NCI-H1417 (cell line): ENCODE data around the gene APOBEC3F.

Experiments
- DNase-seq, 3 experiments: peaks; one replicate each; lab custom pipeline; 2025; lab: John Stamatoyannopoulos, UW

Gene APOBEC3F

DNA sequence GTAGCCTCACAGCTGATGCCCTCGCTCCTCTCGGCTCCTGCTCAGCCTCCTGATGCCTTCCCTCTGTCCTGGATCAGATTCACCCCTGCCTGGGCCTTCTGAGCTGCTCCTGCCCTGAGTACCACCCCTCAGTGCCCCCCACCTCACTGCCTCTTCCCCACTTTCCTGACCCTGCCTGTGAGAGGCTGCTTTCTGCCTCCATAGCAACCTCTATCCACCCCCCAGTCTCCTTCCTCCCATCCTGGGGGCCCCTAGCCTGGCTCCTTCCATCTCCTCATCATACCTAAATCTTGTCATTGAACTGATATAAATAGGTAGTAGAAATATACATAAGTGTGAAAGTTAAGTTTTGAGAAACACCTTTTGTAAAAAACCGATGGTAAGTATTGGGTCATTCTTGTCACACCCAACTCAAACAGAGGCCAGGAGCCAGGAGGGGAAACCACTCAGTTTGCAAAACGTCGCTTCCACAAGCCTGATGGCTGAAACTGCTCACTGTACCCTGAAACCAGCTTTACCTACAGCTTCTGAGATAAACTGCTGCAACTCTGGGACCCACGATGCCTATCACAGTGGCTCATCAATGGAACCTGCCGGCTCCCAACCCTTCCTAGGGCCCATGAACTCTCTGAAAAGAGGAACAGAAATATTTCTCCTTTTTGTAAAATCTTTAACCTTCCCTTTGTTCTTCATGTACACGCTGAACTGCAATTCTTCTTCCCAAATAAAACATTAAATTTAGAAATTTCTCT lies 51.6 kb downstream of the APOBEC3F start:
- no peak for DNase-seq

DNA sequence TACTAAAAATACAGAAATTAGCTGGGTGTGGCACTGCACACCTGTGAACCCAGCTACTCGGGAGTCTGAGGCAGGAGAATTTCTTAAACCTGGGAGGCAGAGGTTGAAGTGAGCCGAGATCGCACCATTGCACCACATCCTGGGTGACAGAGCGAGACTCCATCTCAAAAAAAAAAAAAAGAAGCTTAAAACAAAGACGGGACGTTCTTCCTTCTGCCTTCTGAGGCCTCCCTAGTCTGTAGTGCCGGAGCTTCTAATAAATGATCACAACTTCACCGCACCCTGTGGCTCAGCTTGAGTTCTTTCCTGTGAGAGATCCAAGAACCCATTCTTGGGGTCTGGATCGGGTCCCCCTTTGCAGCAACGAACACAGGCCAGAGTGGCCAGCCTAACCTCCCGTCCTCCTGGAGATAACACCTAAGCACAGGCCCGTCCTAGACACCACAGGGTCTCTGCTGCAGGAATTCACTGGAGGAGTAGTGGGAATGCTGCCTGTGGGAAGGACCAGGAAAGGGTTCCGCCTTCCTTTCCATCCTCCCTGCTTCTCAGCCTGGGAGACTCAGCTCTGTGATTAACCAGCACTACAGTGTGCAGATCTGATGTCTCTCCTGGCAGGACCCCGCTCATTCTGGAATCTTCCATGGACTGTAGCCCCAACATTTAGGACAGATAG lies 54.2 kb downstream of the APOBEC3F start:
- no peak for DNase-seq

DNA sequence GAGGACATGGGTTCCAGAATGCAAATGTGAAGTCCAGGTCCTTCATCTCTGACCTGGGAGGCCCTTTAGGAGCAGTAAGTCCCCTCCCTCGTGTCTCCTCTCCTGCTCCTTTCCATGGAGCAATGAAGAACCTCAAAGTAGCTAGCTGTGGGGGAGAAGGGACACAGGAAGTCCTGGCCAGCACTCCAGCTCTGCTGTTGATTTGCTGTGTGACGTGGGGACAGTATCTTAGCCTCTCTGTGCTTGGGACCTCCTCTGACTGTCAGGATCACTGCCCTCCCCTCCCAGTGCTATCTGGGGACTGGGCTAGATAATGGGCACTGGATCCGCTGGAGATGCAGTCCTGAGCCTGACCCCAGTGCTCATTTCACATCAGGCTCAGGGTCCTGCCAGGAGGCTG lies 55.3 kb downstream of the APOBEC3F start:
- no peak for DNase-seq

DNA sequence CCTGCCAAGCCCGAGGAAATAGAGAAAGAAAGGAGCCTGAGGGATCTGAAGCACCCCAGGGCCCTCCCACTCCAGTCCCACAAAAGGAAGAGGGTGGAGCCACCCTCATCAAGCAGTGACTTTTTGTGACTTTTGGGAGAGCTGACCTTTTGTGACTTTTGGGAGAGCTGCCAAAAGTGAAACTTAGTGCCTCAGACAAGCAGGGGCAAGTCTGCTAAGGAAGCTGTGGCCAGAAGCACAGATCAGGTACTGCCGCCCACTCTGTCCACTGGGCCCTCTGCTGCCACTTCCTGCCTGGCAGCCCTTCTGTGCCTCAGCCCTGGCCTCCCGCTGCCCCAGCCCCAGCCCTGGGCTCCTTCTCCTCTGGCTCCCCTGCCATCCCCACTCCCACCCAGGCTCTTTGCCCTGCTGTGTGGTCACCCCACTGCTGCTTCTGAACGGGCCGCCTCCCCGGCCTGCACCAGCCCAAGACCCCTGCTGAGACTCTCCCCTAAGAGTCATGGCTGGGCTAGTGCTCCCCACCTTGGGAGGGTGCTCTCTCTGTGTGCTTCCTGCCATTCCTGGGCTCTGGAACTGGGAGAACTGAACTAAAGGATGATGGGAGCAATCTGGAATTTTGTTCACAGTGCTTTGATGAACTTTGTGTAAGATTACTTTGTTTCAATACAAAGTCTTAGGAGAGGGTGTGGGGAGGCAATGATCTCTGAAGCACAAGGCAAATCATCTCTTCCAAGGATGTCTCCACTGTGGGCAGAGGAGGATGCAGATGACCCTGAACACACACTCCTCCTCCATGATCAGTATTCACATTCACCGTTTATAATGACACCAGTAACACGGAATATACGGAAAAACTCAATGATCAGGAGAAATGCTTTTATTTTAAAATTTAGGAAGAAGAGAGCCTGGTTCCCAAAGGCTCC lies 56.7 kb downstream of the APOBEC3F start, which contains the start of gene APOBEC3H:
Gene APOBEC3H (plus strand): TSS at position 147 of the 923 bp plus-strand sequence. CDS start 3,035 bp downstream, outside the sequence.
- no peak for DNase-seq

DNA sequence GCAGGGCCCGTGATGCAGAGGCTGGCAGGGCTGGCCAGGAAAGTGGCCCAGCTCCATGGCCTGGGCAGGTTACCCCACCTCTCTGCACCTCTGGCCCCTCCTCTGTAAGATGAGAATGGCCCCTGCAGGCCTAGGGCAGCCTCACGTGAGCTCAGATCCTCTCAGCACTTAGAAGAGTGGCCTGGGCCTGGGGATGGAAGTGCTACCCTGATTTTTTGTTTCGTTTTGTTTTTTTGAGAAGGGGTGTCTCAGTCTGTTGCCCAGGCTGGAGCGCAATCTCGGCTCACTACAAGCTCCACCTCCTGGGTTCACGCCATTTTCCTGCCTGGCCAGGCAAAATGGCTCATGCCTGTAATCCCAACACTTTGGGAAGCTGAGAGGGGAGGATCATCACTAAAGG lies 57.4 kb downstream of the APOBEC3F start:
- no peak for DNase-seq

GRCh38 chr22:39098576-39098975 lies 57.9 kb downstream of the APOBEC3F start:
- DNase-seq = no peak

- no peak for DNase-seq
Measured at GRCh38 chr22:39101226-39101625, 60.6 kb downstream of the APOBEC3F start.

DNA sequence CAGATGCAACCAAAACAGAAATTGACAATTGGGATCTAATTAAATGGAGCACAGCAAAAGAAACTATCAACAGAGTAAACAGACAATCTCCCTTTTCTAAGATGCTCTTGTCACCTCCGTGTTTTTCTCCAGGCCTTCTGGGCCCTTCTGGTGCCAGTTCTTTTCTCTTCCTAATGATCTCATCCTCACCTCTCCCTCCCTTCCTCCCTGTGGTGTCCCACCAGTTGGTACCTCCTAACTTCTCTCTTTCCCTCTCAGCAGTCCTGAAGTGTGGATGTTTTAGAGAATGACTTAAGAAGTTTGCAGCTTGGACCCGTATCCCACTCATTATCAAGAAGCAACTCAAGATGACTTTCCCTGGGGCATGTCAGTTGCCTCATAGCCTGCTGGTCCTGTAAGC lies 62.8 kb downstream of the APOBEC3F start:
- no peak for DNase-seq
